Activated B cell treated with CpG ODN at 0.5 μM for 24 hours (primary cell): ENCODE results near the gene CCDC33. TPM values are rescaled to one million over a fixed set of nuclear protein-coding genes. Genes with fewer than 3 reads are reported as not detected.

ENCODE experiments used
- ATAC-seq: fragments of 200-7000 bp; cut with Tn5 transposase; one replicate; pipeline ENCODE4 v1.10.0; 2021; ENCODE audit warnings: low read depth, mild to moderate bottlenecking, moderate library complexity
- CTCF ChIA-PET: fragments of 350-600 bp; sonication (Branson Sonifier 250); formaldehyde crosslinking; loops from one replicate; lab custom pipeline; 2021; ENCODE audit warnings: antibody characterized with exemption; lab: Charles Lee
- POLR2A ChIA-PET: fragments of 350-600 bp; sonication (Branson Sonifier 250); formaldehyde crosslinking; loops from one replicate; lab custom pipeline; 2021; ENCODE audit warnings: antibody characterized with exemption; lab: Charles Lee
- DNase-seq: peaks from one replicate; pipeline ENCODE4 v3.0.0; 2022
- H3K27ac Mint-ChIP-seq: one replicate; pipeline ENCODE4 v1.8.0; 2020; ENCODE audit warnings: mixed read lengths
- H3K27me3 Mint-ChIP-seq: one replicate; pipeline ENCODE4 v1.8.0; 2021; ENCODE audit warnings: mixed read lengths
- H3K36me3 Mint-ChIP-seq: one replicate; pipeline ENCODE4 v1.8.0; 2021; ENCODE audit warnings: low read depth, mixed read lengths
- H3K4me1 Mint-ChIP-seq: one replicate; pipeline ENCODE4 v1.8.0; 2021; ENCODE audit warnings: mixed read lengths
- H3K4me3 Mint-ChIP-seq: one replicate; pipeline ENCODE4 v1.8.0; 2020; ENCODE audit warnings: mild to moderate bottlenecking, mixed read lengths
- H3K9me3 Mint-ChIP-seq: one replicate; pipeline ENCODE4 v1.8.0; 2020; ENCODE audit warnings: mixed read lengths
- intact Hi-C: fragments of 100-400 bp; cut with micrococcal nuclease; formaldehyde crosslinking; loops from one replicate; pipeline ENCODE4 v1.15.1; 2024
- total RNA-seq: library from RNA; stranded (reverse); gene quantifications from 2 replicates; pipeline ENCODE4 v1.2.3, GENCODE V29; 2022
- TF ChIP-seq, protein P1 (sequence below): fragments of 200-600 bp; IDR thresholded peaks from one replicate; pipeline ENCODE4 v1.8.0; 2022; ENCODE audit warnings: antibody characterized with exemption, mild to moderate bottlenecking

Gene CCDC33
- total RNA-seq, 1 donor from 2014 or later = not detected

DNA sequence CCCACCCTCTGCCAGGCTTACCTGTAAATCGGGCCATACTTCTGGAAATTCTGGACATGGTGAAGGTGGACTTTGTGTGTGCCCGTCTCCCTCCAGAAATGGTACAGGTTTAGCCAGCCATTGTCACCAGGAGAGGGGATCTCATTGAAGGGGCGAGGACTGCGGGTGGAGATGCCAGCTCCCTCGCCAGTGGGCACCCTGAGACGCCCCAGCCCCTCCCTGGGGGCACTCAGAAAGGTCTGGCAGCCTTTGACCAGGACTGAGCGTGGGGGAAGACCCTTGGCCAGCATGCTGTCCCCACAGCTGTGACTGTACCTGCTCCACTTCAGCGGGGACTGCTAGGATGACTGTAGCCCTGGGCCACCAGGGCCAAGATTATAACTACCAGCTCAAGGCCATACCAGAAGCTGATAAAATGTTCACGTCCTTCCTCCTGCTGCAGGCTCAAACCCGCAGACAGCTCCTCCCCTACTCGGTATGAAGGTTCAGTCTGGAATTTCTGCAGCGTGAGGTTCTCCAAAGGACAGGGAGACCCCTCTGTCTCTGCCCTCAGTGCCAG is 131.2 kb downstream of the CCDC33 start, which contains the start of gene CYP11A1:
CYP11A1 (minus strand) TSS at position 351 of the 559 bp plus-strand sequence; CDS start at position 290, 61 bp downstream.
- DNase-seq (no peak), ATAC-seq (no peak)
- CTCF ChIA-PET = no interaction called here
- peak within 1 kb of the TSS; percentile 15 for H3K4me3 Mint-ChIP-seq
- no peaks in the 10 kb centered on the region for H3K9me3 Mint-ChIP-seq
- POLR2A ChIA-PET = no interaction called here
- no peaks in the 10 kb centered on the region for H3K36me3 Mint-ChIP-seq
- H3K27ac Mint-ChIP-seq = no peak within 1 kb of the TSS
- peaks cover 4% of the 10 kb centered on the region for H3K4me1 Mint-ChIP-seq
- intact Hi-C loops = no loop called here
- peaks cover 39% of the 10 kb centered on the region for H3K27me3 Mint-ChIP-seq
- TF ChIP-seq, protein P1, sequence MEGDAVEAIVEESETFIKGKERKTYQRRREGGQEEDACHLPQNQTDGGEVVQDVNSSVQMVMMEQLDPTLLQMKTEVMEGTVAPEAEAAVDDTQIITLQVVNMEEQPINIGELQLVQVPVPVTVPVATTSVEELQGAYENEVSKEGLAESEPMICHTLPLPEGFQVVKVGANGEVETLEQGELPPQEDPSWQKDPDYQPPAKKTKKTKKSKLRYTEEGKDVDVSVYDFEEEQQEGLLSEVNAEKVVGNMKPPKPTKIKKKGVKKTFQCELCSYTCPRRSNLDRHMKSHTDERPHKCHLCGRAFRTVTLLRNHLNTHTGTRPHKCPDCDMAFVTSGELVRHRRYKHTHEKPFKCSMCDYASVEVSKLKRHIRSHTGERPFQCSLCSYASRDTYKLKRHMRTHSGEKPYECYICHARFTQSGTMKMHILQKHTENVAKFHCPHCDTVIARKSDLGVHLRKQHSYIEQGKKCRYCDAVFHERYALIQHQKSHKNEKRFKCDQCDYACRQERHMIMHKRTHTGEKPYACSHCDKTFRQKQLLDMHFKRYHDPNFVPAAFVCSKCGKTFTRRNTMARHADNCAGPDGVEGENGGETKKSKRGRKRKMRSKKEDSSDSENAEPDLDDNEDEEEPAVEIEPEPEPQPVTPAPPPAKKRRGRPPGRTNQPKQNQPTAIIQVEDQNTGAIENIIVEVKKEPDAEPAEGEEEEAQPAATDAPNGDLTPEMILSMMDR = no peak

DNA sequence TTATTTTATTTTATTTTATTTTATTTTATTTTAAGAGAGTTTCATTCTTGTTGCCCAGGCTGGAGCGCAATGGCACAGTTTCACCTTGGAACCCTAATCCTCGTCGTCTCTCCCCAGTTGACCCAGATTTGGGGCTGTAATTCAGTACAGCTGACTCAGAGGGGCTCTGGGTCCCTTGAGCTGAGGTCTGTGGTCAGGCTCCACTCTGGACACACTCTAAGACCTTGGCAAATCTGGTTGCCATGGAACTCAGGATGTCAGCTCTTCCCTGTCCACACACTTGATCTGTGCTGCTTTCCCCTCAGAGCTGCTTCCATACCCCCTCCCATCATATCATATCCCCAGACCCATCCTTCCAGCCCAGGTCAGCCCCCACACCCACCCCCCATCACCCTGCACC is 132.0 kb downstream of the CCDC33 start:
- CTCF ChIA-PET = no interaction called here
- no peaks in the 10 kb centered on the region for H3K36me3 Mint-ChIP-seq
- H3K4me3 Mint-ChIP-seq = no peak overlapping the region
- no peak overlapping the region for H3K27ac Mint-ChIP-seq
- DNase-seq (no peak), ATAC-seq (no peak)
- TF ChIP-seq, protein P1 = no peak
- H3K27me3 Mint-ChIP-seq = peaks cover 37% of the 10 kb centered on the region
- POLR2A ChIA-PET = no interaction called here
- intact Hi-C loops = no loop called here
- H3K9me3 Mint-ChIP-seq = no peaks in the 10 kb centered on the region
- peaks cover 4% of the 10 kb centered on the region for H3K4me1 Mint-ChIP-seq

GRCh38 chr15:74369084-74369745 is 133.1 kb downstream of the CCDC33 start:
- Mint-ChIP-seq H3K27me3 (peaks cover 34% of the 10 kb centered on the region), H3K36me3 (no peaks in the 10 kb centered on the region), H3K4me1 (peaks cover 11% of the 10 kb centered on the region), H3K4me3 (no peak overlapping the region), H3K27ac (no peak overlapping the region), H3K9me3 (no peaks in the 10 kb centered on the region)
- DNase-seq (no peak), ATAC-seq (no peak)
- ChIA-PET CTCF (interaction anchor here (0.6 to 8.0 kb wide), 3 partner anchors 70 to 760 kb away, joined by 3 to 77 read pairs (median 4); no protein-coding TSS in a partner anchor), POLR2A (interaction anchor here (0.7 kb wide), 1 partner anchor 683 kb away, joined by 3 read pairs; no protein-coding TSS in a partner anchor)
- intact Hi-C loops = no loop called here
- TF ChIP-seq, protein P1 = no peak

GRCh38 chr15:74369756-74370155 is 133.6 kb downstream of the CCDC33 start:
- Mint-ChIP-seq H3K27ac (no peak overlapping the region), H3K9me3 (no peaks in the 10 kb centered on the region), H3K36me3 (no peaks in the 10 kb centered on the region), H3K27me3 (peaks cover 30% of the 10 kb centered on the region), H3K4me3 (no peak overlapping the region), H3K4me1 (peaks cover 17% of the 10 kb centered on the region)
- intact Hi-C loops = loop anchor here (5.0 kb wide), 1 partner anchor 583 kb away; no protein-coding TSS in a partner anchor
- POLR2A ChIA-PET = interaction anchor here (0.7 kb wide), 1 partner anchor 684 kb away, joined by 3 read pairs; no protein-coding TSS in a partner anchor
- ATAC-seq = no peak
- CTCF ChIA-PET = interaction anchor here (1.2 to 8.0 kb wide), 3 partner anchors 13 to 264 kb away, joined by 3 to 77 read pairs (median 4); no protein-coding TSS in a partner anchor
- TF ChIP-seq, protein P1 = no peak
- no peak for DNase-seq

- no peak overlapping the region for H3K27ac Mint-ChIP-seq
- intact Hi-C loops = loop anchor here (5.0 kb wide), 1 partner anchor 582 kb away; no protein-coding TSS in a partner anchor
- POLR2A ChIA-PET = no interaction called here
- no peaks in the 10 kb centered on the region for H3K36me3 Mint-ChIP-seq
- ATAC-seq (no peak), DNase-seq (no peak)
- TF ChIP-seq, protein P1 = no peak
- peaks cover 19% of the 10 kb centered on the region for H3K4me1 Mint-ChIP-seq
- H3K27me3 Mint-ChIP-seq = peaks cover 25% of the 10 kb centered on the region
- no peaks in the 10 kb centered on the region for H3K9me3 Mint-ChIP-seq
- H3K4me3 Mint-ChIP-seq = no peak overlapping the region
- CTCF ChIA-PET = interaction anchor here (1.2 to 8.0 kb wide), 3 partner anchors 12 to 580 kb away, joined by 3 to 77 read pairs (median 3); no protein-coding TSS in a partner anchor
These were observed 134.3 kb downstream of the CCDC33 start for GRCh38 chr15:74370471-74370870.
